ENCODE results near the gene OSBPL9. TPM values are rescaled to one million over a fixed set of nuclear protein-coding genes. Genes with fewer than 3 reads are reported as not detected.
A peak's percentile ranks its signal among the peaks of the same experiment; 100 is the strongest.
"Not testable (repeated sequence)": the region's sequence is repeated elsewhere in the genome, so short reads cannot be mapped to it uniquely, and the experiment has no call there.

The OSBPL9 gene
- total and polyA plus RNA-seq, 9 of the 15 experiments (the other 6 are each of a cell fraction or from before 2014, with no cell fraction given): 43.9 to 217 (median 170) TPM

DNA sequence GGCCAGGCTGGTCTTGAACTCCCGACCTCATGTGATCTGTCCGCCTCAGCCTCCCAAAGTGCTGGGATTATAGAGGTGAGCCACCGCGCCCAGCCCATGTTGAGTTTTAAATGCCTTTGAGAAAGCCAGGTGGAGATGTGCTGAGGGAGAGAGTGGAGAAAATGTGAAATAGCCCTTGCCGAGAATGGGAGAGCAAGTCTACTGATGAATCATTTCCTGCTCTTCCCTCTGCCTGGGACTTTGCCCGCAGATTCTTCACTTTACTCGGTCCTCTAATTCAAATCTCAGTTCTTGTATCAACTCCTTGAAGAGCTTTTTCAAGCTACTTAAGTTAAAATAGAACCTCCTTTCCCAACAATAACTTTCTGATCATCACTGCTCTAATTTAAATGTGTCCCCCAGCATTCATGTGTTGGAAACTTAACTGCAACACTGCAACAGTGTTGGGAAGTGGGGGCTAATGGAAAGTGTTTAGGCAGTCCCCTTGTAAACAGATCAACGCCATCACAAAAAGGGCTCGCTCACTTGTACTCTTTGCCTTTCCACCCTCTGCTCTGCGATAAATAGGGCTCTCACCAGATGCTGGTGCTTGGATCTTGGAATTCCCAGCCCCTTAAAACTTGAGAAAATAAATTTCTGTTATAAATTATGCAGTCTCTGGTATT, 27.8 kb downstream of the OSBPL9 start:
- 79% methylated on average over 9 of the region's 10 CpGs for WGBS (ENCODE audit: insufficient coverage, low coverage, missing lambda C conversion rate)
- Histone ChIP-seq H4K20me1 (replicated peaks; ENCODE audit: control insufficient read depth, insufficient read depth, low read length) (peaks cover 7% of the 10 kb centered on the region; the same call in 1 of the 2 replicates), H3K4me3 (no peak overlapping the region), H3K9ac (ENCODE audit: insufficient read depth in 1 of 2, low read depth in 2 of 2, low read length in 2 of 2) (no peak overlapping the region), H2AFZ (ENCODE audit: low read depth, low read length) (no peak overlapping the region), H3K79me2 (ENCODE audit: control insufficient read depth, insufficient read depth, low read length) (peaks cover 48% of the 10 kb centered on the region), H3K9me3 (replicated peaks; ENCODE audit: control insufficient read depth, insufficient read depth, low read depth, low read length) (no peaks in the 10 kb centered on the region), H3K9me1 (ENCODE audit: control insufficient read depth, insufficient read depth, low read length) (no peaks in the 10 kb centered on the region), H3K4me2 (ENCODE audit: insufficient read depth, low read length) (no peak overlapping the region), H3K27me3 (ENCODE audit: control insufficient read depth in 2 of 2, insufficient read depth in 2 of 2, low read length in 2 of 2) (no peaks in the 10 kb centered on the region), H3K27ac (ENCODE audit: extremely low read depth, low read depth, low read length) (no peak overlapping the region), H3K36me3 (ENCODE audit: control insufficient read depth, insufficient read depth, low read length) (no peaks in the 10 kb centered on the region; the same call in 2 of the 3 replicates), H3K4me1 (replicated peaks in 1 of 2; ENCODE audit: control insufficient read depth in 2 of 2, insufficient read depth in 2 of 2, low read length in 2 of 2) (peaks cover 5 to 22% of the 10 kb centered on the region in 2 experiments)
- no TSS peak for BruUV-seq (replicated peaks)
- in situ Hi-C loops (cut with MboI) (no loop called here), intact Hi-C loops (cut with micrococcal nuclease) (loop anchor here (5.0 kb wide), 1 partner anchor 83 kb away; no protein-coding TSS in a partner anchor)
- CTCF ChIA-PET (ENCODE audit: low intra/inter-chr PET ratio): no interaction called here
- ATAC-seq (no peak), DNase-seq (ENCODE audit: extremely low read depth in 1 of 4, low spot score in 3 of 4) (no peak), FAIRE-seq (no peak)
- POLR2A ChIA-PET: interaction anchor here (0.6 to 1.7 kb wide), 3 partner anchors 24 to 26 kb away, joined by 3 to 4 read pairs (median 3); no protein-coding TSS in a partner anchor
- TF ChIP-seq JUND (IDR thresholded peaks at IDR 0.05; ENCODE audit: borderline replicate concordance, low read depth, low read length): peak; percentile 29; the same call in 1 of the 2 replicates
- no peak for TF ChIP-seq JUND (tag; IDR thresholded peaks at IDR 0.05; ENCODE audit: borderline replicate concordance, low read depth, low read length)
- TF ChIP-seq FOSL1 (tag; conservative IDR thresholded peaks at IDR 0.05): 0 out of 2 replicates have a peak, but pooled peaks have one; percentile 26
- no peak for TF ChIP-seq TEAD1 (CRISPR knock-in tag; IDR thresholded peaks at IDR 0.05)
- no peak for TF ChIP-seq CBFA2T2 (conservative IDR thresholded peaks at IDR 0.05)

DNA sequence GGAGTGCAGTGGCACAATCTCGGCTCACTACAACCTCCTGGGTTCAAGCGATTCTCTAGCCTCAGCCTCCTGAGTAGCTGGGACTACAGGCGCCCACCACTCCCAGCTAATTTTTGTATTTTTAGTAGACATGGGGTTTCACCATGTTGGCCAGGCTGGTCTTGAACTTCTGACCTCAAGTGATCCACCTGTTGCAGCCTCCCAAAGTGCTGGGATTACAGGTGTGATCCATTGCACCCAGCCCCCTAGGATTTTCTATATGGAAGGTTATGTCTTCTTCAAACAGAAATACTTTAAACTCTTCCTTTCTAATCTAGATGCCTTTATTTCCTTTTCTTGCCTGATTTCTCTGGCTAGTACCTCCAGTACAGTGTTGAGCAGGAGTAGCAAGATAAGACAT, 29.7 kb downstream of the OSBPL9 start:
- DNase-seq (ENCODE audit: extremely low read depth in 1 of 4, low spot score in 3 of 4); H3K9me3 ChIP-seq (replicated peaks; ENCODE audit: control insufficient read depth, insufficient read depth, low read depth, low read length); H3K27ac ChIP-seq (ENCODE audit: extremely low read depth, low read depth, low read length); H3K4me3 ChIP-seq; H2AFZ ChIP-seq (ENCODE audit: low read depth, low read length); H3K27me3 ChIP-seq (ENCODE audit: control insufficient read depth in 2 of 2, insufficient read depth in 2 of 2, low read length in 2 of 2); CTCF ChIA-PET (ENCODE audit: low intra/inter-chr PET ratio); FAIRE-seq; H3K36me3 ChIP-seq (ENCODE audit: control insufficient read depth, insufficient read depth, low read length); ATAC-seq; H3K9me1 ChIP-seq (ENCODE audit: control insufficient read depth, insufficient read depth, low read length); H3K9ac ChIP-seq (ENCODE audit: insufficient read depth in 1 of 2, low read depth in 2 of 2, low read length in 2 of 2); H3K4me2 ChIP-seq (ENCODE audit: insufficient read depth, low read length); H4K20me1 ChIP-seq (replicated peaks; ENCODE audit: control insufficient read depth, insufficient read depth, low read length); in situ Hi-C loops (cut with MboI); BruUV-seq (replicated peaks): not testable (repeated sequence)
- Histone ChIP-seq H3K79me2 (ENCODE audit: control insufficient read depth, insufficient read depth, low read length) (peaks cover 57% of the 10 kb centered on the region), H3K4me1 (replicated peaks in 1 of 2; ENCODE audit: control insufficient read depth in 2 of 2, insufficient read depth in 2 of 2, low read length in 2 of 2) (peaks cover 15 to 37% of the 10 kb centered on the region in 2 experiments)
- intact Hi-C loops (cut with micrococcal nuclease): loop anchor here (5.0 kb wide), 1 partner anchor 81 kb away; no protein-coding TSS in a partner anchor
- WGBS (ENCODE audit: insufficient coverage, low coverage, missing lambda C conversion rate): 100% methylated on average over 3 of the region's 3 CpGs
- POLR2A ChIA-PET: interaction anchor here (0.6 to 1.8 kb wide), 5 partner anchors 9 to 84 kb away, joined by 3 to 6 read pairs (median 3); no protein-coding TSS in a partner anchor
